ENCODE measurements around the gene AZIN2.
"Not testable (repeated sequence)": the region's sequence is repeated elsewhere in the genome, so short reads cannot be mapped to it uniquely, and the experiment has no call there.

The AZIN2 gene

GRCh38 chr1:33080885-33081553 lies at the start of gene AZIN2:
TSS of gene AZIN2 (plus strand) at chr1:33081153. CDS start at chr1:33082250, 1,097 bp downstream.
- FAIRE-seq (peak; percentile 96), DNase-seq (ENCODE audit: low spot score) (peak; percentile 98)

GRCh38 chr1:33031506-33031905 lies 49.4 kb upstream of the AZIN2 start:
- DNase-seq (ENCODE audit: low spot score), result no peak
- no peak for FAIRE-seq

- no peak for DNase-seq (ENCODE audit: low spot score)
- FAIRE-seq, result no peak
Measured at GRCh38 chr1:33032126-33032869, 48.7 kb upstream of the AZIN2 start.

GRCh38 chr1:33036051-33036525 lies 44.9 kb upstream of the AZIN2 start:
- DNase-seq (ENCODE audit: low spot score), result no peak
- no peak for FAIRE-seq

- FAIRE-seq (peak; percentile 94), DNase-seq (ENCODE audit: low spot score) (peak; percentile 98)
Measured at GRCh38 chr1:33036526-33037503, 44.1 kb upstream of the AZIN2 start, which contains the start of gene AK2. TSS of gene AK2 (minus strand) at chr1:33036883. CDS start at chr1:33036828, 55 bp downstream.

GRCh38 chr1:33039840-33040239 lies 41.1 kb upstream of the AZIN2 start:
- FAIRE-seq, result no peak

GRCh38 chr1:33041026-33041425 lies 39.9 kb upstream of the AZIN2 start:
- DNase-seq (ENCODE audit: low spot score) (no peak), FAIRE-seq (no peak)

More at GRCh38 chr1:33039840-33040239, 41.1 kb upstream of the AZIN2 start:
- DNase-seq (ENCODE audit: low spot score), result no peak

GRCh38 chr1:33042831-33043230 lies 38.1 kb upstream of the AZIN2 start:
- FAIRE-seq (no peak), DNase-seq (ENCODE audit: low spot score) (no peak)

GRCh38 chr1:33043267-33044092 lies 37.5 kb upstream of the AZIN2 start:
- FAIRE-seq (no peak), DNase-seq (ENCODE audit: low spot score) (no peak)

- DNase-seq (ENCODE audit: low spot score) (no peak), FAIRE-seq (no peak)
Measured at GRCh38 chr1:33045246-33045645, 35.7 kb upstream of the AZIN2 start.

GRCh38 chr1:33045814-33046213 lies 35.1 kb upstream of the AZIN2 start:
- no peak for DNase-seq (ENCODE audit: low spot score)
- FAIRE-seq, result no peak

- not testable (repeated sequence) for FAIRE-seq; DNase-seq (ENCODE audit: low spot score)
Measured at GRCh38 chr1:33046234-33046633, 34.7 kb upstream of the AZIN2 start.

GRCh38 chr1:33047290-33047689 lies 33.7 kb upstream of the AZIN2 start:
- DNase-seq (ENCODE audit: low spot score) (no peak), FAIRE-seq (no peak)

- FAIRE-seq (peak; percentile 82), DNase-seq (ENCODE audit: low spot score) (no peak)
Measured at GRCh38 chr1:33047839-33048305, 33.1 kb upstream of the AZIN2 start.

- FAIRE-seq (no peak), DNase-seq (ENCODE audit: low spot score) (no peak)
Measured at GRCh38 chr1:33048426-33048825, 32.5 kb upstream of the AZIN2 start.

- no peak for DNase-seq (ENCODE audit: low spot score)
Measured at GRCh38 chr1:33049371-33049770, 31.6 kb upstream of the AZIN2 start.

GRCh38 chr1:33050221-33051076 lies 30.5 kb upstream of the AZIN2 start:
- FAIRE-seq, result peak; percentile 58
- peak; percentile 43 for DNase-seq (ENCODE audit: low spot score)

More at GRCh38 chr1:33049371-33049770, 31.6 kb upstream of the AZIN2 start:
- no peak for FAIRE-seq

GRCh38 chr1:33055210-33056008 lies 25.5 kb upstream of the AZIN2 start:
- DNase-seq (ENCODE audit: low spot score) (peak; percentile 70), FAIRE-seq (peak; percentile 79)
